HepG2 (cell line): Measurements from ENCODE around the gene NPBWR2. TPM values are rescaled to one million over a fixed set of nuclear protein-coding genes. Genes with fewer than 3 reads are reported as not detected.

Experiments used
- CHD4 ChIP-seq: fragments of 200-600 bp; sonication (generic); IDR thresholded peaks from 2 replicates; pipeline ENCODE4 v1.7.0; 2017; ENCODE audit warnings: mild to moderate bottlenecking, low read length, borderline replicate concordance
- GABPB1 ChIP-seq: IDR thresholded peaks from 2 replicates; pipeline ENCODE4 v1.6.1; 2016; ENCODE audit warnings: mild to moderate bottlenecking, missing genetic modification reagents, moderate library complexity, missing compliant biosample characterization
- HNRNPLL ChIP-seq: fragments of 200-400 bp; formaldehyde crosslinking; IDR thresholded peaks from 2 replicates; pipeline ENCODE4 v1.6.1; 2017; ENCODE audit warnings: mild to moderate bottlenecking, low read depth, low read length; ENCODE audit not compliant: poor library complexity, severe bottlenecking
- ZBTB38 ChIP-seq: sonication (generic); formaldehyde crosslinking; IDR thresholded peaks from 2 replicates; pipeline ENCODE4 v1.5.1; 2020; ENCODE audit warnings: mild to moderate bottlenecking, missing genetic modification reagents
- ZBTB4 ChIP-seq: sonication (generic); formaldehyde crosslinking; IDR thresholded peaks from 2 replicates; pipeline ENCODE4 v1.4.0; 2020; ENCODE audit warnings: missing genetic modification reagents, mild to moderate bottlenecking, borderline replicate concordance
- ZNF547 ChIP-seq: sonication (generic); formaldehyde crosslinking; IDR thresholded peaks from 2 replicates; pipeline ENCODE4 v1.5.1; 2020; ENCODE audit warnings: mild to moderate bottlenecking, missing genetic modification reagents
- ZNF674 ChIP-seq: sonication (generic); formaldehyde crosslinking; IDR thresholded peaks from 2 replicates; pipeline ENCODE4 v1.5.0; 2020; ENCODE audit warnings: low read depth, mild to moderate bottlenecking, missing genetic modification reagents
- ZNF703 ChIP-seq: sonication (generic); formaldehyde crosslinking; IDR thresholded peaks from 2 replicates; pipeline ENCODE4 v1.5.1; 2020; ENCODE audit warnings: missing genetic modification reagents, mild to moderate bottlenecking, moderate library complexity, borderline replicate concordance
- ZSCAN20 ChIP-seq: sonication (generic); formaldehyde crosslinking; IDR thresholded peaks from 2 replicates; pipeline ENCODE4 v1.4.0; 2020; ENCODE audit warnings: missing genetic modification reagents, mild to moderate bottlenecking, borderline replicate concordance
- polyA plus RNA-seq, 8 experiments: library from polyadenylated mRNA; depleted of rRNA in 3 of 8; stranded (reverse) in 7 of 8; unstranded in 1 of 8; fragments of >200 nt; fragmentation: Illumina TruSeq in 4 of 8; extraction: Trizol in 4 of 8; gene quantifications; 2 replicates each; pipeline versions ENCODE4 v1.2.1 to v1.2.3, GENCODE V29; 2011 to 2016; ENCODE audit warnings: low read depth in 4 of 8, missing spikeins in 1 of 8, mixed read lengths in 1 of 8; ENCODE audit not compliant: insufficient read depth in 1 of 8
- total RNA-seq, 5 experiments: library from RNA; depleted of rRNA; stranded (reverse); fragments of >200 nt; fragmentation: Illumina TruSeq; extraction: Trizol; gene quantifications; 2 replicates each; pipeline ENCODE4 v1.2.3, GENCODE V29; 2016; ENCODE audit warnings: low read depth in 1 of 5
- TF ChIP-seq, protein P1 (sequence below): sonication (generic); formaldehyde crosslinking; IDR thresholded peaks from 2 replicates; pipeline ENCODE4 v1.4.0; 2020; ENCODE audit warnings: missing genetic modification reagents, borderline replicate concordance
- TF ChIP-seq, protein P2 (sequence below): sonication (generic); formaldehyde crosslinking; IDR thresholded peaks from 2 replicates; pipeline ENCODE4 v1.4.0; 2020; ENCODE audit warnings: mild to moderate bottlenecking, missing genetic modification reagents
- TF ChIP-seq, protein P3 (sequence below): sonication (generic); formaldehyde crosslinking; IDR thresholded peaks from 2 replicates; pipeline ENCODE4 v1.5.0; 2020; ENCODE audit warnings: mild to moderate bottlenecking, missing genetic modification reagents
- TF ChIP-seq, protein P4 (sequence below), 2 experiments: sonication (generic) in 1 of 2; formaldehyde crosslinking in 1 of 2; IDR thresholded peaks; 2 replicates each; pipeline versions ENCODE4 v1.4.0 to v1.6.1; 2018 to 2020; ENCODE audit warnings: missing genetic modification reagents in 2 of 2, borderline replicate concordance in 1 of 2, low read depth in 1 of 2, mild to moderate bottlenecking in 1 of 2, missing biosample characterization in 1 of 2

Gene NPBWR2
- total and polyA plus RNA-seq, 2 of the 13 experiments (the other 11 are each of a cell fraction or from before 2014, with no cell fraction given) = not detected

GRCh38 chr20:64069209-64069613 lies 38.2 kb downstream of the NPBWR2 start (continued):
- TF ChIP-seq, protein P1, sequence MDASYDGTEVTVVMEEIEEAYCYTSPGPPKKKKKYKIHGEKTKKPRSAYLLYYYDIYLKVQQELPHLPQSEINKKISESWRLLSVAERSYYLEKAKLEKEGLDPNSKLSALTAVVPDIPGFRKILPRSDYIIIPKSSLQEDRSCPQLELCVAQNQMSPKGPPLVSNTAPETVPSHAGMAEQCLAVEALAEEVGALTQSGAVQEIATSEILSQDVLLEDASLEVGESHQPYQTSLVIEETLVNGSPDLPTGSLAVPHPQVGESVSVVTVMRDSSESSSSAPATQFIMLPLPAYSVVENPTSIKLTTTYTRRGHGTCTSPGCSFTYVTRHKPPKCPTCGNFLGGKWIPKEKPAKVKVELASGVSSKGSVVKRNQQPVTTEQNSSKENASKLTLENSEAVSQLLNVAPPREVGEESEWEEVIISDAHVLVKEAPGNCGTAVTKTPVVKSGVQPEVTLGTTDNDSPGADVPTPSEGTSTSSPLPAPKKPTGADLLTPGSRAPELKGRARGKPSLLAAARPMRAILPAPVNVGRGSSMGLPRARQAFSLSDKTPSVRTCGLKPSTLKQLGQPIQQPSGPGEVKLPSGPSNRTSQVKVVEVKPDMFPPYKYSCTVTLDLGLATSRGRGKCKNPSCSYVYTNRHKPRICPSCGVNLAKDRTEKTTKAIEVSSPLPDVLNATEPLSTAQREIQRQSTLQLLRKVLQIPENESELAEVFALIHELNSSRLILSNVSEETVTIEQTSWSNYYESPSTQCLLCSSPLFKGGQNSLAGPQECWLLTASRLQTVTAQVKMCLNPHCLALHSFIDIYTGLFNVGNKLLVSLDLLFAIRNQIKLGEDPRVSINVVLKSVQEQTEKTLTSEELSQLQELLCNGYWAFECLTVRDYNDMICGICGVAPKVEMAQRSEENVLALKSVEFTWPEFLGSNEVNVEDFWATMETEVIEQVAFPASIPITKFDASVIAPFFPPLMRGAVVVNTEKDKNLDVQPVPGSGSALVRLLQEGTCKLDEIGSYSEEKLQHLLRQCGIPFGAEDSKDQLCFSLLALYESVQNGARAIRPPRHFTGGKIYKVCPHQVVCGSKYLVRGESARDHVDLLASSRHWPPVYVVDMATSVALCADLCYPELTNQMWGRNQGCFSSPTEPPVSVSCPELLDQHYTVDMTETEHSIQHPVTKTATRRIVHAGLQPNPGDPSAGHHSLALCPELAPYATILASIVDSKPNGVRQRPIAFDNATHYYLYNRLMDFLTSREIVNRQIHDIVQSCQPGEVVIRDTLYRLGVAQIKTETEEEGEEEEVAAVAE = no peak
- TF ChIP-seq, protein P2, sequence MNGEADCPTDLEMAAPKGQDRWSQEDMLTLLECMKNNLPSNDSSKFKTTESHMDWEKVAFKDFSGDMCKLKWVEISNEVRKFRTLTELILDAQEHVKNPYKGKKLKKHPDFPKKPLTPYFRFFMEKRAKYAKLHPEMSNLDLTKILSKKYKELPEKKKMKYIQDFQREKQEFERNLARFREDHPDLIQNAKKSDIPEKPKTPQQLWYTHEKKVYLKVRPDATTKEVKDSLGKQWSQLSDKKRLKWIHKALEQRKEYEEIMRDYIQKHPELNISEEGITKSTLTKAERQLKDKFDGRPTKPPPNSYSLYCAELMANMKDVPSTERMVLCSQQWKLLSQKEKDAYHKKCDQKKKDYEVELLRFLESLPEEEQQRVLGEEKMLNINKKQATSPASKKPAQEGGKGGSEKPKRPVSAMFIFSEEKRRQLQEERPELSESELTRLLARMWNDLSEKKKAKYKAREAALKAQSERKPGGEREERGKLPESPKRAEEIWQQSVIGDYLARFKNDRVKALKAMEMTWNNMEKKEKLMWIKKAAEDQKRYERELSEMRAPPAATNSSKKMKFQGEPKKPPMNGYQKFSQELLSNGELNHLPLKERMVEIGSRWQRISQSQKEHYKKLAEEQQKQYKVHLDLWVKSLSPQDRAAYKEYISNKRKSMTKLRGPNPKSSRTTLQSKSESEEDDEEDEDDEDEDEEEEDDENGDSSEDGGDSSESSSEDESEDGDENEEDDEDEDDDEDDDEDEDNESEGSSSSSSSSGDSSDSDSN = peak; percentile 17
- TF ChIP-seq ZNF703 (CRISPR knock-in tag) (no peak), ZBTB4 (CRISPR knock-in tag) (0 out of 2 replicates have a peak, but pooled peaks have one; percentile 37), CHD4 (no peak), HNRNPLL (no peak), ZSCAN20 (CRISPR knock-in tag) (no peak), ZNF674 (CRISPR knock-in tag) (0 out of 2 replicates have a peak, but pooled peaks have one; percentile 5), ZBTB38 (no peak; the same call in 1 of the 2 replicates), GABPB1 (CRISPR knock-in tag) (peak; percentile 30; the same call in 1 of the 2 replicates), ZNF547 (0 out of 2 replicates have a peak, but pooled peaks have one; percentile 2)
- TF ChIP-seq, protein P3, sequence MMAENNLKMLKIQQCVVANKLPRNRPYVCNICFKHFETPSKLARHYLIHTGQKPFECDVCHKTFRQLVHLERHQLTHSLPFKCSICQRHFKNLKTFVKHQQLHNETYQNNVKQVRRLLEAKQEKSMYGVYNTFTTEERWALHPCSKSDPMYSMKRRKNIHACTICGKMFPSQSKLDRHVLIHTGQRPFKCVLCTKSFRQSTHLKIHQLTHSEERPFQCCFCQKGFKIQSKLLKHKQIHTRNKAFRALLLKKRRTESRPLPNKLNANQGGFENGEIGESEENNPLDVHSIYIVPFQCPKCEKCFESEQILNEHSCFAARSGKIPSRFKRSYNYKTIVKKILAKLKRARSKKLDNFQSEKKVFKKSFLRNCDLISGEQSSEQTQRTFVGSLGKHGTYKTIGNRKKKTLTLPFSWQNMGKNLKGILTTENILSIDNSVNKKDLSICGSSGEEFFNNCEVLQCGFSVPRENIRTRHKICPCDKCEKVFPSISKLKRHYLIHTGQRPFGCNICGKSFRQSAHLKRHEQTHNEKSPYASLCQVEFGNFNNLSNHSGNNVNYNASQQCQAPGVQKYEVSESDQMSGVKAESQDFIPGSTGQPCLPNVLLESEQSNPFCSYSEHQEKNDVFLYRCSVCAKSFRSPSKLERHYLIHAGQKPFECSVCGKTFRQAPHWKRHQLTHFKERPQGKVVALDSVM = no peak
- TF ChIP-seq, protein P4, sequence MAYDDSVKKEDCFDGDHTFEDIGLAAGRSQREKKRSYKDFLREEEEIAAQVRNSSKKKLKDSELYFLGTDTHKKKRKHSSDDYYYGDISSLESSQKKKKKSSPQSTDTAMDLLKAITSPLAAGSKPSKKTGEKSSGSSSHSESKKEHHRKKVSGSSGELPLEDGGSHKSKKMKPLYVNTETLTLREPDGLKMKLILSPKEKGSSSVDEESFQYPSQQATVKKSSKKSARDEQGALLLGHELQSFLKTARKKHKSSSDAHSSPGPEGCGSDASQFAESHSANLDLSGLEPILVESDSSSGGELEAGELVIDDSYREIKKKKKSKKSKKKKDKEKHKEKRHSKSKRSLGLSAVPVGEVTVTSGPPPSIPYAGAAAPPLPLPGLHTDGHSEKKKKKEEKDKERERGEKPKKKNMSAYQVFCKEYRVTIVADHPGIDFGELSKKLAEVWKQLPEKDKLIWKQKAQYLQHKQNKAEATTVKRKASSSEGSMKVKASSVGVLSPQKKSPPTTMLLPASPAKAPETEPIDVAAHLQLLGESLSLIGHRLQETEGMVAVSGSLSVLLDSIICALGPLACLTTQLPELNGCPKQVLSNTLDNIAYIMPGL (CRISPR knock-in tag; IDR thresholded peaks at IDR 0.05; ENCODE audit: borderline replicate concordance in 1 of 2, low read depth in 1 of 2) = 0 out of 4 replicates have a peak, but pooled peaks of 1 of the 2 experiments have one; percentile 3
